Right forelimb (tissue), 1 donor: ENCODE measurements around the gene RBMS3.
"Not testable (repeated sequence)": the region's sequence is repeated elsewhere in the genome, so short reads cannot be mapped to it uniquely, and the experiment has no call there.

Experiments used
- DNase-seq: peaks from one replicate; pipeline ENCODE4 v3.0.0-alpha.2; 2018

RBMS3 gene

DNA sequence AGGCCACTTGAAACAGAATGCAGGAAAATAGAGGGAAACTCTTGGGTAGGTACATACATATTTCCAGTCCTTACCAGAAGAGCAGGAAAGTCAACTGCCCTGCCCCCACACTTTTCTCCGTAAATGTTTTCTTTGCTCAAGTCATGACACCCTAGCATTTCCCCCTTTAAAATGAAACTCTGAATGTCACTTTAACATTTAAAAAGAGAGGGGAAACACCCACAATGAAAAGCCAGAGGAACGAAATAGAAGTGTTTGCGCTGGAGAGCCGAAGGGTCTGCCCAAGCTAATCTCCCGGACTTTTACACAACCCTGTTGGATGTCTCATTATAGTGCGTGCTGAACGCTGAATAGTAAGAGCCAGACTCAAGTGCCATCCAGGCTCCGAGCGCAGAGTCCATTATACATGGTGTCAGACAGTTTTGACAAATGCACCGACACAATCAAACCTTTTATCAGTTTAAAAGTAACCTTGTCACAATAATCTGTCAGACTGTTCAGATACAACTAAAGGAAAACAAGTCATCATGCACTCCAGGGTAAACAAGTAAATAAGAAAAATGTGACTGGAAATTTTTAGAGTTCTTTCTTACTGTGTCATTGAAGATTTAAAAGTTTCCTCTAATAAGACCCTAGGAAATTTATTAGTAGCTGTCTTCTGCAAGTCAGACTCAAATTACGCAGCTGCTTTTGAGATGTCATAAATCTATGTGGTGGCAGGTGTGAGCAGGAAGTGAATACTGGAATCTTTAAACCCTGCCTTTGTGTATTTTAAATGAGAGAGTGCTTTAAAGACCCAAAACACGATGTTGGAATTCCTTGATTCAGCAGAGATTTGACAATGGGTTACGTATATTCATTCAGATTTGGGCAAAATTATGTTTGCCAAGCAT is 159.8 kb downstream of the RBMS3 start:
- peak; percentile 44 for DNase-seq

GRCh38 chr3:29441422-29441821 is 160.6 kb downstream of the RBMS3 start:
- no peak for DNase-seq

GRCh38 chr3:29447946-29448627 is 167.2 kb downstream of the RBMS3 start:
- DNase-seq, result no peak

DNA sequence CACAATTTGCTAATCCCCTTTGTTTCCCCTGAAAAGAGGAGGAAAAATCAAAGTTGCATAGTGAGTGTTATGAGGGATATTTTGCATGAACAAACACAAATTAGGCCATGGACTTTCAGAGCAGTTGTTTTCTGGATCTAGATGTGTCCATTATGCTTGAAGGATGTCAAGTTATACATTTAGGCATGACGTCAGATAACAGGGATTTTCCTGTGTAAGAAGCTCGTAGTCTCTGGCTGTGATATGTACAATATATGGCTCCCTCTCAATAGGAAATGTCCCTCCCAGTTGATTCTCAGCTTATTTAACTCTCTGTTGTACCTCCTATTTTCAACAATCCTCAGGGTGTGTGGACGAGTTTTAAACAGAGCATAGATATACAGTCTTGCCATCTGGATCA is 171.0 kb downstream of the RBMS3 start:
- DNase-seq, result no peak

DNA sequence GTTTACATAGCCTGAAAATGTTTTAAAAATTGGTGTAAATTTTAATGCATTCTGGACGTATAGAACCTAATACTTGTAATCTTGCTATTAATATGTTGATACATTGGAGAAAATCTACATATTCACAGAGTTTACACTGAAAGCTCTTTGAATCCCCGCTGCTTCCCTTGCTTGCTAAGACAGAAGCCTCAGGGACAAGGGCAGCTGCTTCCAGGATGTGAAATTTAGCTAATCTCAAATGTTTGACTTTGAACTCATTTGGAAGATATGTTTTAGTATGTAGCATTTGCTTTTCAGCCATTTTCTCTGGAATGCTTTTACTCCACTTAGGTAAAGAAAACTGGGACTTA is 172.0 kb downstream of the RBMS3 start:
- no peak for DNase-seq

GRCh38 chr3:29453284-29454001 is 172.6 kb downstream of the RBMS3 start:
- DNase-seq, result peak; percentile 62

DNA sequence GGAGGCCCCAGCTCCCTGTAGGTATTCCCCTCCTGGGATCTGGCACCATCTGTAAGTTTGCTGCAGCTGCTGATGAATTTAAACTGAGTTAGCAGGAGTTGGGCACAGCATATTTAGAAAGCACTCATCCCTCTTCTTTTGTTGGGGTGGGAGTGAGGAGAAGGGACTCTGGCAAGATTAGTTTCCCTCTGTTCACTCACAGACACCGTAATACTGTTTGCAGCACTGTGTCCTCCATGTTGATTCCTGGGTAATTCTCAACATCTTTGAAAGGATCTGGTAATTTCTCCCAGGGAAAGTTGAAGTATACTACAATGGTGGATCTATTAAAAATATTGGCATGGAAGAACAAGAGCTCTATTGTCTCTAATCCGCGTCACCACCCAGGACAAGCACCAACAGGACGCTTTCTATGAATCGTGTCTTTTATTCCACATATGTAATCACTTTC is 173.3 kb downstream of the RBMS3 start:
- DNase-seq, result no peak

DNA sequence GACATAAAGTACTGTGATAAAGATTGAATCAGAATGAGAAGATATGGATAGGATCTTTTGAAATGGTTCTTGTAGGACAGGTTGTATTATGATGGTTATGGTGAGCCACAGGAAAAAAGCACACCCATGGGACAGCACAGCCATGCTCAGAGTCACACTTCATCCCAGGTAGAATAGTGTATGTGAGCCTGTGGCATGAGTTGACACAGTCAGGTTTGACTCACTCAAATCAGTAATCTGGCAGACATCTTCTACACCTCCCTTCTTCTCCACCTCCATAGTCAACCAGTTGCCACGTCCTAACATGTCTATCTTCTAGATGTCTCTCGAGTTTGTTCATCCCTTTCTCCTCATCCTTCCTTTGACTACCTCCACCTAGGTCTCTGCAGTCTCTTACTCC is 176.0 kb downstream of the RBMS3 start:
- no peak for DNase-seq

GRCh38 chr3:29463304-29463703 is 182.4 kb downstream of the RBMS3 start:
- DNase-seq, result no peak

DNA sequence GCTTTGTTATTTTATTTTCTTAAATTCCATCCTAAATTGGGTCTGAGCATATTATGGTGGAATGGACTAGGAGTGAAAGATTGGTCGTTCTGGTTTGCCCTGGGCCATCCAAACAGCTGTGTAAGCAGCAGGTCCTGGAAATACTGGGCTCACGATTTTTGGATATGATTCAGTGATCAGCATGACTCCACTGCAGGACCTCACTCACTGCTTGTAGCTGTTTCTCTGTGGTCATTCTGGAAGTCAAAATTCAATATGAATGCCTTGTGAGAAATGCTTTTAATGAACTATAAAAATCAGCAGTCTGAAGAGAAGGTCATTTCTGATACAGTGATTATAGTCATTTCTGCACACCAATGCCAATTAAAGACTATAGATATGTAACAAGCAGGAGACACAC is 185.0 kb downstream of the RBMS3 start:
- DNase-seq, result no peak

DNA sequence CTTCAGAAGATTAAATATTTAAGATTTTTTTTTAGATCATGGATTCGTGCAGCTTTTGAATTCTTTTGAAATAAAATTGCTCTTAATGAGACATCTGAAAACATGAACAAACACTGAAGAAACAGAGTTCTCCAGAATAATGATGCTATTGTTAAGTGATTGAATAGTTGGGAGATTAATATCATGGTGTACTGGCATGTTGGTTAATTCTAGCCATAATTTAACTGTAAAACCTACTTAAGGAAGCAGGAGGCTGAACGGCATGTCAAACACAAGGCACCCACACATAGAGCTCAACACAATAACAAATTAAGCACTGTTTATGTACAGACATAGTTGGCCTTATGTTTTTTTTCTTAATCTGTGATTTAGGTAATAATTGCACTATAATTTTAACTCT is 185.6 kb downstream of the RBMS3 start:
- DNase-seq, result no peak

DNA sequence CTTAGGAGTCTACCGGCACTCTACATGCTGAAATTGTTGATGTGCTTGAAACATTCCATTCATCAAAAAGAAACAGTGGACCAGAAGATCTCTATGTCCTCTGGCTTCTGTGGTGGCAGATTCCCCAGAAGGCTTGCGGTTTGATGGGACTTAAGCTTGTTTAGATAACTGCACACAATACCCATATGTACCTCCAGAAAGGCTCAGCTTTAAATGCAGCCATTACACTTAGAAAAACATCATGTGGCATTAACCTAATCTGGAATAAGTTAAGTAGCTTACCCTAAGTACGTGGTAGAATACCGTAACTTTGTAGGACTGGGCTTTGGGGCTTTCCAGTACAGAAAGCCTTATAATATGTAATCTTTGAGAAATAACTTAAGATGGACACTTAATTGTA is 187.3 kb downstream of the RBMS3 start:
- no peak for DNase-seq

- not testable (repeated sequence) for DNase-seq
Observed at GRCh38 chr3:29473481-29474170, 192.8 kb downstream of the RBMS3 start.

DNA sequence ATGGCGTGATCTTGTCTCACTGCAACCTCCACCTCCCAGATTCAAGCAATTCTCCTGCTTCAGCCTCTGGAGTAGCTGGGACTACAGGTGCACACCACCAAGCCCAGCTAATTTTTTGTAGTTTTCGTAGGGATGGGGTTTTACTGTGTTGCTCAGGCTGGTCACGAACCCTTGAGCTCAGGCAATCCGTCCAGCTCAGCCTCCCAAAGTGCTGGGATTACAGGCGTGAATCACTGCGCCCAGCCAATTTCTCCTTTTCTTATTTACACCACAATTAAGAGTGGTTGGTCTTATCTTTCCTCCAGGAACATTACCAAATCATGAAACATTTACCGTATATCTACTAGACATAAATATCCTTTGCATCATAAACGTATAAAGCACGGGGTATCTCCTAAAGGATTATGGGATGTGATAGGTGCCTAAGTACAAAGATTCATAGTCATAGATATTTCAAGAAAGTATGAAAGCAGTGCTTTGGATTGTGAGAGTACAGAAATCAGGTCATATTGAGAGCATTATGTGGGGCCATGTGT is 194.5 kb downstream of the RBMS3 start:
- no peak for DNase-seq

GRCh38 chr3:29475854-29476253 is 195.0 kb downstream of the RBMS3 start:
- no peak for DNase-seq

- DNase-seq, result no peak
Observed at GRCh38 chr3:29478611-29479010, 197.7 kb downstream of the RBMS3 start.

- DNase-seq, result no peak
Observed at GRCh38 chr3:29481249-29481648, 200.4 kb downstream of the RBMS3 start.

GRCh38 chr3:29481969-29482767 is 201.3 kb downstream of the RBMS3 start:
- DNase-seq, result no peak

GRCh38 chr3:29484633-29485032 is 203.8 kb downstream of the RBMS3 start:
- DNase-seq, result no peak

DNA sequence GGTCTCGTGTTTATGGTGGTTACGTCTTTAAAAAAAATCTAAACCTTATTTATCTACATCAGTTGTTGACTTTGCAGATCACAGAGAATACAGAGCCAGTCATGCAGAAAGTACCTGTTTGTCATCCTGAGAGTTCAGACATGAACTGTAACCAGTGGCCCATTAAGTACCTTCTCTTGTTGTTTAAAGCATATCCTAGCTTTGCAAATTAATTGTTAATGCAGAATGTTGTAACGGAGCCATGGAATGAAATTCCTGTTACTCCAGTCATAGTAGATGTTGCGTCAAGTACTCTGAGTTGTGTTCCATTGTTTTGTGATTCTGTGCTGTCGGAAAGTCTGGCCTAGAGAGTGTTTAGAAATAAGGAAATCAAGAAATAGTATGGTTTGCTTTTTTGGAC is 205.2 kb downstream of the RBMS3 start:
- DNase-seq, result no peak

DNA sequence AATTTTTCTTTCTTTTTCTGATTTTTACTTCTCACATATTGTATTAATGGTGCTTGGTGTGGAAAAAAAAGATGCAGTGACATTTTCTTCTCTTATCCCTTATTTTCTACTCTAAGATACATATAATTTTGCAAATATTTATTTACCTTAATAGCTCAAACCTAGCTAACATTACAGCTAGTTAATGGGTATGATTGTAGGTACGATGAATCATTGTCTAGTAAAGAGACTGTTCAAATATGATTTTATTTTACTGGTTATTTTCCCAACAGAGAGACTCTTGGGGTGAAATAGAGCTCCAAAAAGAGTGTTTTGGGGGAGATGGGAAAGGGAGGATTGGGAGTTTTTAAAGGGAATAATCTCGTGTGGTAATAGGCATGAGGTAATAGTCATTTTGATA is 206.0 kb downstream of the RBMS3 start:
- DNase-seq, result no peak

DNA sequence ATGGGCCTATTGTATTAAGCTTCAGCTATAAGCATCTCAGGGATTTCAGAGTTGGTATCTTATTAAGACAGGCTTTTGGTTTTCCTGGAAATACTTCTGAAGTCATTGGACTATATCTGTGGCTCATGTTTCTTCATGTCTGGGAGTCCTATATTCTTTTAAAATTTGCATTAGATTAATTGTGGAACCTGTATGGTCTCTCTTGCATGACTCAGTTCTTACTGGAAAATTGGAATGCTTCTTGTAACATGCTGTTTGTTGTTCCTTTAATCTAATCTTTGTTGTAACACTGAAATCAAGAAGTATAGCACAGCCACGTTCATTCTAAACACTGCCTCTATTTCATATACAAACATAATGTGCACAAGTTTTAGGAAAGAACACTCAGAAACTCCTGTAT is 208.1 kb downstream of the RBMS3 start:
- no peak for DNase-seq
